DMS53 treated with DMSO at 0.1 percent for 48 hours (cell line): ENCODE results near the gene MIA2.

Experiments
- DNase-seq: peaks from one replicate; lab custom pipeline; 2025; ENCODE audit not compliant: unreplicated experiment; lab: John Stamatoyannopoulos, UW

Gene MIA2

GRCh38 chr14:39383026-39383660 is 149.4 kb downstream of the MIA2 start:
- no peak for DNase-seq

GRCh38 chr14:39383741-39384140 is 150.0 kb downstream of the MIA2 start:
- DNase-seq: no peak

- DNase-seq: no peak
These were observed 150.5 kb downstream of the MIA2 start for GRCh38 chr14:39384177-39384576.

- DNase-seq: no peak
These were observed 159.6 kb downstream of the MIA2 start for GRCh38 chr14:39393289-39393688.

GRCh38 chr14:39395555-39396254 is 162.0 kb downstream of the MIA2 start:
- no peak for DNase-seq

- no peak for DNase-seq
These were observed 162.7 kb downstream of the MIA2 start for GRCh38 chr14:39396448-39396847.

GRCh38 chr14:39398382-39398781 is 164.7 kb downstream of the MIA2 start:
- DNase-seq: no peak

- no peak for DNase-seq
These were observed 172.8 kb downstream of the MIA2 start for GRCh38 chr14:39406560-39406959.

GRCh38 chr14:39416072-39416471 is 182.4 kb downstream of the MIA2 start:
- no peak for DNase-seq

GRCh38 chr14:39417014-39417413 is 183.3 kb downstream of the MIA2 start:
- no peak for DNase-seq

GRCh38 chr14:39419272-39419671 is 185.6 kb downstream of the MIA2 start:
- DNase-seq: no peak

GRCh38 chr14:39422243-39422642 is 188.5 kb downstream of the MIA2 start:
- DNase-seq: no peak

GRCh38 chr14:39423793-39424192 is 190.1 kb downstream of the MIA2 start:
- no peak for DNase-seq

GRCh38 chr14:39425947-39426346 is 192.2 kb downstream of the MIA2 start:
- DNase-seq: no peak

GRCh38 chr14:39426605-39427004 is 192.9 kb downstream of the MIA2 start:
- DNase-seq: peak; percentile 27

- DNase-seq: no peak
These were observed 194.4 kb downstream of the MIA2 start for GRCh38 chr14:39428118-39428517.

GRCh38 chr14:39430762-39431415 is 197.2 kb downstream of the MIA2 start:
- no peak for DNase-seq

GRCh38 chr14:39431416-39432178 is 197.9 kb downstream of the MIA2 start:
- peak; percentile 19 for DNase-seq

GRCh38 chr14:39432179-39432618 is 198.5 kb downstream of the MIA2 start, which contains the start of gene FBXO33:
FBXO33 (minus strand) TSS chr14:39432433; CDS start chr14:39432162, 271 bp downstream.
- peak; percentile 84 for DNase-seq

- peak; percentile 77 for DNase-seq
These were observed 199.1 kb downstream of the MIA2 start for GRCh38 chr14:39432619-39433451.

- no peak for DNase-seq
These were observed 199.7 kb downstream of the MIA2 start for GRCh38 chr14:39433452-39433813.
